NCI-H146 treated with DMSO at 0.1 percent for 48 hours (cell line): ENCODE measurements around the gene C11orf65.
"Not testable (repeated sequence)": the region's sequence is repeated elsewhere in the genome, so short reads cannot be mapped to it uniquely, and the experiment has no call there.

ENCODE experiments used
- DNase-seq: peaks from one replicate; lab custom pipeline; 2025; ENCODE audit not compliant: unreplicated experiment; lab: John Stamatoyannopoulos, UW

C11orf65 gene

GRCh38 chr11:108474664-108475463, 7.5 kb upstream of the C11orf65 start:
- DNase-seq = no peak

- no peak for DNase-seq
These were observed 5.4 kb upstream of the C11orf65 start for GRCh38 chr11:108472681-108473080.

GRCh38 chr11:108468478-108468864, 1.1 kb upstream of the C11orf65 start:
- DNase-seq = no peak

- DNase-seq = no peak
These were observed 924 bp downstream of the C11orf65 start for GRCh38 chr11:108466405-108466804.

GRCh38 chr11:108453207-108453835, 14.0 kb downstream of the C11orf65 start:
- DNase-seq = no peak

GRCh38 chr11:108441445-108441844, 25.9 kb downstream of the C11orf65 start:
- DNase-seq = not testable (repeated sequence)

- DNase-seq = no peak
These were observed 30.7 kb downstream of the C11orf65 start for GRCh38 chr11:108436594-108436993.

GRCh38 chr11:108435066-108435465, 32.3 kb downstream of the C11orf65 start:
- DNase-seq = no peak

GRCh38 chr11:108432783-108433182, 34.5 kb downstream of the C11orf65 start:
- no peak for DNase-seq

GRCh38 chr11:108431997-108432396, 35.3 kb downstream of the C11orf65 start:
- no peak for DNase-seq

GRCh38 chr11:108431370-108431769, 36.0 kb downstream of the C11orf65 start:
- no peak for DNase-seq

GRCh38 chr11:108417551-108417950, 49.8 kb downstream of the C11orf65 start:
- not testable (repeated sequence) for DNase-seq

GRCh38 chr11:108414958-108415357, 52.4 kb downstream of the C11orf65 start:
- no peak for DNase-seq

- no peak for DNase-seq
These were observed 61.6 kb downstream of the C11orf65 start for GRCh38 chr11:108405706-108406105.

- DNase-seq = no peak
These were observed 64.3 kb downstream of the C11orf65 start for GRCh38 chr11:108403052-108403451.

GRCh38 chr11:108402241-108402640, 65.1 kb downstream of the C11orf65 start:
- DNase-seq = no peak

- DNase-seq = no peak
These were observed 68.9 kb downstream of the C11orf65 start for GRCh38 chr11:108398439-108398838.

- DNase-seq = not testable (repeated sequence)
These were observed 70.7 kb downstream of the C11orf65 start for GRCh38 chr11:108396672-108397071.

- no peak for DNase-seq
These were observed 72.5 kb downstream of the C11orf65 start for GRCh38 chr11:108394744-108395284.

- DNase-seq = no peak
These were observed 74.3 kb downstream of the C11orf65 start for GRCh38 chr11:108393046-108393445.

- no peak for DNase-seq
These were observed 75.0 kb downstream of the C11orf65 start for GRCh38 chr11:108392353-108392752.

- DNase-seq = no peak
These were observed 78.8 kb downstream of the C11orf65 start for GRCh38 chr11:108388576-108388975.
